ENCODE results near the gene TCP1.

- TF ChIP-seq JUNB (IDR thresholded peaks at IDR 0.05; ENCODE audit: unreplicated experiment) (no peak), EZH2 (IDR thresholded peaks at IDR 0.05; ENCODE audit: low read depth, unreplicated experiment) (no peak), CTCF (conservative IDR thresholded peaks at IDR 0.05; ENCODE audit: low read depth in 2 of 2) (no peak), POLR2AphosphoS5 (IDR thresholded peaks at IDR 0.05; ENCODE audit: low read depth) (no peak), REST (IDR thresholded peaks at IDR 0.05; ENCODE audit: unreplicated experiment) (no peak), ETS1 (IDR thresholded peaks at IDR 0.05) (no peak), ZNF114 (CRISPR knock-in tag; IDR thresholded peaks at IDR 0.05) (no peak), EZH2phosphoT487 (IDR thresholded peaks at IDR 0.05; ENCODE audit: unreplicated experiment) (no peak), CREB1 (CRISPR knock-in tag; IDR thresholded peaks at IDR 0.05; ENCODE audit: low read depth) (no peak), NANOG (IDR thresholded peaks at IDR 0.05; ENCODE audit: borderline replicate concordance) (no peak), STAT1 (IDR thresholded peaks at IDR 0.05; ENCODE audit: unreplicated experiment) (no peak), ZNF331 (CRISPR knock-in tag; IDR thresholded peaks at IDR 0.05; ENCODE audit: low read depth) (no peak), ZNF462 (CRISPR knock-in tag; IDR thresholded peaks at IDR 0.05) (no peak)
These were observed 40.1 kb upstream of the TCP1 start for GRCh38 chr6:159829526-159829925.

Data from GM23338 (cell line).